ENCODE measurements around the gene TIGD3. TPM values are rescaled to one million over a fixed set of nuclear protein-coding genes. Genes with fewer than 3 reads are reported as not detected.

Gene TIGD3
- total RNA-seq, 1 donor from 2014 or later: 0.18 TPM

- intact Hi-C loops (cut with DNase I): no loop called here
- Histone ChIP-seq H3K4me1 (peaks cover 5% of the 10 kb centered on the region), H3K36me3 (peaks cover 75% of the 10 kb centered on the region), H3K4me3 (no peak overlapping the region), H3K9me3 (no peaks in the 10 kb centered on the region), H3K27me3 (ENCODE audit: low read depth) (no peaks in the 10 kb centered on the region), H3K27ac (no peak overlapping the region)
- DNase-seq (no peak), ATAC-seq (no peak)
- no peak for TF ChIP-seq CTCF (IDR thresholded peaks at IDR 0.05)
Measured at GRCh38 chr11:65340226-65340625, 14.3 kb upstream of the TIGD3 start.

- no peak overlapping the region for H3K27ac ChIP-seq
- ATAC-seq (no peak), DNase-seq (no peak)
- no peaks in the 10 kb centered on the region for H3K27me3 ChIP-seq (ENCODE audit: low read depth)
- H3K4me1 ChIP-seq: no peaks in the 10 kb centered on the region
- H3K36me3 ChIP-seq: peaks cover 88% of the 10 kb centered on the region
- no peak overlapping the region for H3K4me3 ChIP-seq
- TF ChIP-seq CTCF (IDR thresholded peaks at IDR 0.05): no peak
- no peaks in the 10 kb centered on the region for H3K9me3 ChIP-seq
- intact Hi-C loops (cut with DNase I): no loop called here
Measured at GRCh38 chr11:65341856-65342255, 12.7 kb upstream of the TIGD3 start.

GRCh38 chr11:65351511-65351910, 3.0 kb upstream of the TIGD3 start:
- DNase-seq (no peak), ATAC-seq (no peak)
- Histone ChIP-seq H3K4me1 (peaks cover 22% of the 10 kb centered on the region), H3K4me3 (no peak overlapping the region), H3K27ac (no peak overlapping the region), H3K36me3 (peaks cover 63% of the 10 kb centered on the region), H3K27me3 (ENCODE audit: low read depth) (peaks cover 5% of the 10 kb centered on the region), H3K9me3 (no peaks in the 10 kb centered on the region)
- intact Hi-C loops (cut with DNase I): no loop called here
- no peak for TF ChIP-seq CTCF (IDR thresholded peaks at IDR 0.05)

GRCh38 chr11:65352783-65353182, 1.8 kb upstream of the TIGD3 start:
- Histone ChIP-seq H3K36me3 (peaks cover 51% of the 10 kb centered on the region), H3K9me3 (no peaks in the 10 kb centered on the region), H3K4me1 (peaks cover 22% of the 10 kb centered on the region), H3K27ac (no peak overlapping the region), H3K27me3 (ENCODE audit: low read depth) (peaks cover 13% of the 10 kb centered on the region), H3K4me3 (no peak overlapping the region)
- ATAC-seq (no peak), DNase-seq (no peak)
- no peak for TF ChIP-seq CTCF (IDR thresholded peaks at IDR 0.05)
- intact Hi-C loops (cut with DNase I): no loop called here

GRCh38 chr11:65353376-65353775, 1.2 kb upstream of the TIGD3 start:
- DNase-seq (no peak), ATAC-seq (no peak)
- H3K9me3 ChIP-seq: no peaks in the 10 kb centered on the region
- H3K27me3 ChIP-seq (ENCODE audit: low read depth): peaks cover 13% of the 10 kb centered on the region
- no peak for TF ChIP-seq CTCF (IDR thresholded peaks at IDR 0.05)
- H3K4me3 ChIP-seq: no peak overlapping the region
- peaks cover 22% of the 10 kb centered on the region for H3K4me1 ChIP-seq
- peaks cover 45% of the 10 kb centered on the region for H3K36me3 ChIP-seq
- intact Hi-C loops (cut with DNase I): no loop called here
- H3K27ac ChIP-seq: no peak overlapping the region

GRCh38 chr11:65353900-65354264, 669 bp upstream of the TIGD3 start:
- Histone ChIP-seq H3K4me1 (peaks cover 22% of the 10 kb centered on the region), H3K27me3 (ENCODE audit: low read depth) (peaks cover 13% of the 10 kb centered on the region), H3K9me3 (no peaks in the 10 kb centered on the region), H3K4me3 (peak overlapping the region; percentile 73), H3K27ac (peak overlapping the region; percentile 22), H3K36me3 (peaks cover 40% of the 10 kb centered on the region)
- intact Hi-C loops (cut with DNase I): no loop called here
- TF ChIP-seq CTCF (IDR thresholded peaks at IDR 0.05): no peak
- peak in 1 of 2 donors; percentile 1 for ATAC-seq
- DNase-seq: no peak
